OCI-M2 (cell line): ENCODE data around the gene OR13C4.
"Not testable (repeated sequence)": the region's sequence is repeated elsewhere in the genome, so short reads cannot be mapped to it uniquely, and the experiment has no call there.

Experiments used
- DNase-seq: peaks from one replicate; lab custom pipeline; 2025; ENCODE audit not compliant: unreplicated experiment; lab: John Stamatoyannopoulos, UW

OR13C4 gene

GRCh38 chr9:104527109-104527508, at the start of gene OR13C4:
Gene OR13C4, minus strand, starts transcription at chr9:104527209. Its CDS starts 0 bp downstream, at chr9:104527209.
- no peak for DNase-seq

- no peak for DNase-seq
Observed at GRCh38 chr9:104575456-104575855, 48.4 kb upstream of the OR13C4 start.

- no peak for DNase-seq
Observed at GRCh38 chr9:104572612-104573011, 45.6 kb upstream of the OR13C4 start.

- no peak for DNase-seq
Observed at GRCh38 chr9:104568868-104569267, 41.9 kb upstream of the OR13C4 start, which contains the start of gene OR13C8. Gene OR13C8, plus strand, starts transcription at chr9:104569168. Its CDS starts 0 bp downstream, at chr9:104569168.

- DNase-seq = no peak
Observed at GRCh38 chr9:104564358-104564757, 37.3 kb upstream of the OR13C4 start.

GRCh38 chr9:104556830-104557634, 30.0 kb upstream of the OR13C4 start:
- DNase-seq = no peak

- no peak for DNase-seq
Observed at GRCh38 chr9:104555521-104555920, 28.5 kb upstream of the OR13C4 start.

GRCh38 chr9:104553261-104553660, 26.3 kb upstream of the OR13C4 start:
- no peak for DNase-seq

- no peak for DNase-seq
Observed at GRCh38 chr9:104544644-104545043, 17.6 kb upstream of the OR13C4 start.

- DNase-seq = no peak
Observed at GRCh38 chr9:104539275-104539674, 12.3 kb upstream of the OR13C4 start.

- DNase-seq = no peak
Observed at GRCh38 chr9:104536756-104537155, 9.7 kb upstream of the OR13C4 start, which contains the start of gene OR13C3. Gene OR13C3, minus strand, starts transcription at chr9:104536856. Its CDS starts 133 bp downstream, at chr9:104536723.

- not testable (repeated sequence) for DNase-seq
Observed at GRCh38 chr9:104520241-104520640, 6.8 kb downstream of the OR13C4 start.

GRCh38 chr9:104514901-104515300, 12.1 kb downstream of the OR13C4 start:
- DNase-seq = no peak

GRCh38 chr9:104506565-104506964, 20.4 kb downstream of the OR13C4 start:
- DNase-seq = no peak

GRCh38 chr9:104503963-104504362, 23.0 kb downstream of the OR13C4 start, which contains the start of gene OR13F1:
Gene OR13F1, plus strand, starts transcription at chr9:104504263. Its CDS starts 0 bp downstream, at chr9:104504263.
- DNase-seq = no peak

- no peak for DNase-seq
Observed at GRCh38 chr9:104503440-104503839, 23.6 kb downstream of the OR13C4 start.

- DNase-seq = no peak
Observed at GRCh38 chr9:104494808-104495207, 32.2 kb downstream of the OR13C4 start.

GRCh38 chr9:104485014-104485413, 42.0 kb downstream of the OR13C4 start:
- no peak for DNase-seq

- DNase-seq = no peak
Observed at GRCh38 chr9:104482921-104483570, 44.0 kb downstream of the OR13C4 start.
